WI38 (cell line): ENCODE measurements around the gene ESF1.
"Not testable (repeated sequence)": the region's sequence is repeated elsewhere in the genome, so short reads cannot be mapped to it uniquely, and the experiment has no call there.

ENCODE experiments used
- H3K4me3 ChIP-seq: 2 replicates; pipeline ENCODE4 v1.5.1; 2011; ENCODE audit warnings: low read depth, mild to moderate bottlenecking, control low read depth, low read length
- CTCF ChIP-seq: IDR thresholded peaks from 2 replicates; pipeline ENCODE4 v1.5.1; 2012; ENCODE audit warnings: low read depth, mild to moderate bottlenecking, control low read depth, low read length

ESF1 gene

GRCh38 chr20:13775867-13776266 lies 8.9 kb downstream of the ESF1 start:
- no peak for TF ChIP-seq CTCF
- H3K4me3 ChIP-seq: no peak overlapping the region

- no peak for TF ChIP-seq CTCF
- H3K4me3 ChIP-seq: no peak overlapping the region
Measured at GRCh38 chr20:13772529-13772928, 12.2 kb downstream of the ESF1 start.

GRCh38 chr20:13771853-13772453 lies 12.8 kb downstream of the ESF1 start:
- no peak overlapping the region for H3K4me3 ChIP-seq
- TF ChIP-seq CTCF: no peak

- H3K4me3 ChIP-seq: no peak overlapping the region
- TF ChIP-seq CTCF: no peak
Measured at GRCh38 chr20:13770141-13770540, 14.6 kb downstream of the ESF1 start.

- H3K4me3 ChIP-seq: no peak overlapping the region
- no peak for TF ChIP-seq CTCF
Measured at GRCh38 chr20:13765868-13766416, 18.8 kb downstream of the ESF1 start.

GRCh38 chr20:13765299-13765698 lies 19.4 kb downstream of the ESF1 start:
- H3K4me3 ChIP-seq: no peak overlapping the region
- TF ChIP-seq CTCF: no peak

- H3K4me3 ChIP-seq: not testable (repeated sequence)
Measured at GRCh38 chr20:13760451-13760946, 24.2 kb downstream of the ESF1 start.

GRCh38 chr20:13758884-13759283 lies 25.8 kb downstream of the ESF1 start:
- no peak for TF ChIP-seq CTCF
- H3K4me3 ChIP-seq: no peak overlapping the region
